B cell (primary cell): Measurements from ENCODE around the gene PRSS56. TPM values are rescaled to one million over a fixed set of nuclear protein-coding genes. Genes with fewer than 3 reads are reported as not detected.

Experiments
- ATAC-seq: fragments of 200-7000 bp; cut with Tn5 transposase; one replicate; pipeline ENCODE4 v1.10.0; 2021; ENCODE audit warnings: low read depth, mild to moderate bottlenecking, moderate number of reproducible peaks, moderate library complexity
- CTCF ChIA-PET: fragments of 350-600 bp; sonication (Branson Sonifier 250); formaldehyde crosslinking; loops from one replicate; lab custom pipeline; 2021; ENCODE audit warnings: antibody characterized with exemption, inconsistent platforms; lab: Charles Lee
- POLR2A ChIA-PET: fragments of 350-600 bp; sonication (Branson Sonifier 250); formaldehyde crosslinking; loops from one replicate; lab custom pipeline; 2021; ENCODE audit warnings: antibody characterized with exemption; lab: Charles Lee
- DNase-seq: peaks from one replicate; pipeline ENCODE4 v3.0.0; 2013
- H2AFZ ChIP-seq: 2 replicates; pipeline ENCODE4 v1.6.1; 2012; ENCODE audit warnings: mild to moderate bottlenecking, low read depth, low read length; ENCODE audit not compliant: insufficient read depth, poor library complexity, severe bottlenecking
- H3K27ac ChIP-seq, 2 donors: 1 replicate in 1 of 2; 2 replicates in 1 of 2; pipeline ENCODE4 v1.5.1; 2012 to 2013; ENCODE audit warnings: low read length in 2 of 2, mild to moderate bottlenecking in 2 of 2, moderate library complexity in 1 of 2
- H3K27me3 ChIP-seq, 4 experiments: fragments of 200-600 bp in 1 of 4; sonication (generic) in 1 of 4; replicated peaks in 1 of 4; 1 replicate in 2 of 4; 2 replicates in 2 of 4; pipeline versions ENCODE4 v1.6.1 to v1.7.0; 2013 to 2016; ENCODE audit warnings: low read length in 3 of 4, mild to moderate bottlenecking in 2 of 4, mixed read lengths in 1 of 4, moderate library complexity in 1 of 4; ENCODE audit not compliant: insufficient read depth in 4 of 4, control insufficient read depth in 3 of 4; ENCODE audit errors: control extremely low read depth in 1 of 4
- H3K36me3 ChIP-seq, 2 experiments: replicated peaks in 1 of 2; 1 replicate in 1 of 2; 2 replicates in 1 of 2; pipeline versions ENCODE4 v1.6.1 to v1.7.1; 2013; ENCODE audit warnings: low read length in 1 of 2; ENCODE audit not compliant: insufficient read depth in 2 of 2, control insufficient read depth in 1 of 2; ENCODE audit errors: control extremely low read depth in 1 of 2, extremely low read depth in 1 of 2
- H3K4me1 ChIP-seq, 2 donors: fragments of 200-600 bp in 1 of 2; sonication (generic) in 1 of 2; 1 replicate in 1 of 2; 2 replicates in 1 of 2; pipeline versions ENCODE4 v1.5.1 to v1.6.1; 2013 to 2017; ENCODE audit warnings: low read length in 2 of 2; ENCODE audit not compliant: control insufficient read depth in 2 of 2, insufficient read depth in 2 of 2
- H3K4me2 ChIP-seq: replicated peaks from 2 replicates; pipeline ENCODE3; 2012; ENCODE audit warnings: mild to moderate bottlenecking, low read depth, low read length; ENCODE audit not compliant: poor library complexity, severe bottlenecking
- H3K4me3 ChIP-seq, 5 experiments: fragments of 200-600 bp in 1 of 5; sonication (generic) in 1 of 5; 1 replicate in 3 of 5; 2 replicates in 2 of 5; pipeline versions ENCODE4 v1.5.1 to v1.7.0; 2011 to 2016; ENCODE audit warnings: low read length in 4 of 5, mild to moderate bottlenecking in 4 of 5, low read depth in 2 of 5, control low read depth in 1 of 5, moderate library complexity in 1 of 5; ENCODE audit not compliant: insufficient read depth in 1 of 5; ENCODE audit errors: control extremely low read depth in 1 of 5, extremely low read depth in 1 of 5
- H3K79me2 ChIP-seq: fragments of 200-600 bp; sonication (generic); one replicate; pipeline ENCODE4 v1.6.0; 2016; ENCODE audit warnings: low read length; ENCODE audit not compliant: control insufficient read depth, insufficient read depth
- H3K9ac ChIP-seq: fragments of 200-600 bp; sonication (generic); 2 replicates; pipeline ENCODE4 v1.6.1; 2017; ENCODE audit warnings: mild to moderate bottlenecking, low read length, moderate library complexity
- H3K9me3 ChIP-seq, 3 donors: one replicate each; pipeline versions ENCODE4 v1.6.1 to v1.7.1; 2013; ENCODE audit warnings: low read length in 2 of 3; ENCODE audit not compliant: control insufficient read depth in 2 of 3, insufficient read depth in 1 of 3; ENCODE audit errors: control extremely low read depth in 1 of 3
- H4K20me1 ChIP-seq: 2 replicates; pipeline ENCODE4 v1.6.0; 2012; ENCODE audit warnings: mild to moderate bottlenecking, low read length; ENCODE audit not compliant: insufficient read depth, control insufficient read depth, poor library complexity, severe bottlenecking
- H3K27ac Mint-ChIP-seq: one replicate; pipeline ENCODE4 v1.8.0; 2021; ENCODE audit warnings: mixed read lengths
- H3K27me3 Mint-ChIP-seq: one replicate; pipeline ENCODE4 v1.8.0; 2021; ENCODE audit warnings: mixed read lengths
- H3K4me1 Mint-ChIP-seq: one replicate; pipeline ENCODE4 v1.8.0; 2021; ENCODE audit warnings: mixed read lengths
- H3K4me3 Mint-ChIP-seq: one replicate; pipeline ENCODE4 v1.8.0; 2021; ENCODE audit warnings: mixed read lengths
- H3K9me3 Mint-ChIP-seq: one replicate; pipeline ENCODE4 v1.8.0; 2022; ENCODE audit warnings: mixed read lengths; ENCODE audit not compliant: insufficient read depth
- EZH2 ChIP-seq: IDR thresholded peaks from 2 replicates; pipeline ENCODE4 v1.6.1; 2012; ENCODE audit warnings: borderline replicate concordance, low read depth, mild to moderate bottlenecking, moderate library complexity, low read length; ENCODE audit not compliant: insufficient read depth, poor library complexity, severe bottlenecking
- WGBS: methylation state at CpG from one replicate; pipeline ENCODE4 v1.1.5; 2013; ENCODE audit warnings: missing lambda C conversion rate; ENCODE audit not compliant: insufficient coverage; 5-methylcytosine and 5-hydroxymethylcytosine counted together
- intact Hi-C: fragments of 100-400 bp; cut with micrococcal nuclease; formaldehyde crosslinking; loops from one replicate; pipeline ENCODE4 v1.10.0; 2022
- polyA plus RNA-seq: library from polyadenylated mRNA; depleted of rRNA; stranded (reverse); fragments of >200 nt; gene quantifications from 2 replicates; pipeline ENCODE4 v1.2.3, GENCODE V29; 2012
- total RNA-seq, 2 donors: library from RNA; stranded (reverse); fragments of 120-200 nt in 1 of 2; gene quantifications; 1 replicate in 1 of 2; 2 replicates in 1 of 2; pipeline versions ENCODE4 v1.2.3 to v1.2.4, GENCODE V29; 2013 to 2022
- TF ChIP-seq, protein P1 (sequence below): fragments of 200-600 bp; IDR thresholded peaks from one replicate; pipeline ENCODE4 v1.8.0; 2022; ENCODE audit warnings: antibody characterized with exemption, mild to moderate bottlenecking

PRSS56 gene
- total and polyA plus RNA-seq, 2 donors (not counting 1 experiment from before 2014, with no cell fraction given) = not detected

GRCh38 chr2:232528746-232529460 is 8.7 kb downstream of the PRSS56 start:
- H3K27ac Mint-ChIP-seq = no peak overlapping the region
- Histone ChIP-seq H3K27ac (no peak overlapping the region), H4K20me1 (no peaks in the 10 kb centered on the region), H3K4me1 (peaks cover 7% of the 10 kb centered on the region in 2 donors), H3K36me3 (no peaks in the 10 kb centered on the region), H3K9me3 (peaks cover 0 to 4% (median 0%) of the 10 kb centered on the region in 3 donors), H2AFZ (no peak overlapping the region), H3K79me2 (no peaks in the 10 kb centered on the region), H3K27me3 (peaks cover 0 to 18% (median 9%) of the 10 kb centered on the region in 4 experiments), H3K4me2 (no peak overlapping the region), H3K9ac (no peak overlapping the region), H3K4me3 (no peak overlapping the region)
- 60% methylated on average over 9 of the region's 11 CpGs for WGBS
- peaks cover 6% of the 10 kb centered on the region for H3K4me1 Mint-ChIP-seq
- peaks cover 40% of the 10 kb centered on the region for H3K27me3 Mint-ChIP-seq
- no peaks in the 10 kb centered on the region for H3K9me3 Mint-ChIP-seq
- CTCF ChIA-PET = no interaction called here
- H3K4me3 Mint-ChIP-seq = no peak overlapping the region
- ATAC-seq (no peak), DNase-seq (no peak)
- TF ChIP-seq, protein P1, sequence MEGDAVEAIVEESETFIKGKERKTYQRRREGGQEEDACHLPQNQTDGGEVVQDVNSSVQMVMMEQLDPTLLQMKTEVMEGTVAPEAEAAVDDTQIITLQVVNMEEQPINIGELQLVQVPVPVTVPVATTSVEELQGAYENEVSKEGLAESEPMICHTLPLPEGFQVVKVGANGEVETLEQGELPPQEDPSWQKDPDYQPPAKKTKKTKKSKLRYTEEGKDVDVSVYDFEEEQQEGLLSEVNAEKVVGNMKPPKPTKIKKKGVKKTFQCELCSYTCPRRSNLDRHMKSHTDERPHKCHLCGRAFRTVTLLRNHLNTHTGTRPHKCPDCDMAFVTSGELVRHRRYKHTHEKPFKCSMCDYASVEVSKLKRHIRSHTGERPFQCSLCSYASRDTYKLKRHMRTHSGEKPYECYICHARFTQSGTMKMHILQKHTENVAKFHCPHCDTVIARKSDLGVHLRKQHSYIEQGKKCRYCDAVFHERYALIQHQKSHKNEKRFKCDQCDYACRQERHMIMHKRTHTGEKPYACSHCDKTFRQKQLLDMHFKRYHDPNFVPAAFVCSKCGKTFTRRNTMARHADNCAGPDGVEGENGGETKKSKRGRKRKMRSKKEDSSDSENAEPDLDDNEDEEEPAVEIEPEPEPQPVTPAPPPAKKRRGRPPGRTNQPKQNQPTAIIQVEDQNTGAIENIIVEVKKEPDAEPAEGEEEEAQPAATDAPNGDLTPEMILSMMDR = no peak
- no peak for TF ChIP-seq EZH2
- POLR2A ChIA-PET = no interaction called here
- intact Hi-C loops = no loop called here

DNA sequence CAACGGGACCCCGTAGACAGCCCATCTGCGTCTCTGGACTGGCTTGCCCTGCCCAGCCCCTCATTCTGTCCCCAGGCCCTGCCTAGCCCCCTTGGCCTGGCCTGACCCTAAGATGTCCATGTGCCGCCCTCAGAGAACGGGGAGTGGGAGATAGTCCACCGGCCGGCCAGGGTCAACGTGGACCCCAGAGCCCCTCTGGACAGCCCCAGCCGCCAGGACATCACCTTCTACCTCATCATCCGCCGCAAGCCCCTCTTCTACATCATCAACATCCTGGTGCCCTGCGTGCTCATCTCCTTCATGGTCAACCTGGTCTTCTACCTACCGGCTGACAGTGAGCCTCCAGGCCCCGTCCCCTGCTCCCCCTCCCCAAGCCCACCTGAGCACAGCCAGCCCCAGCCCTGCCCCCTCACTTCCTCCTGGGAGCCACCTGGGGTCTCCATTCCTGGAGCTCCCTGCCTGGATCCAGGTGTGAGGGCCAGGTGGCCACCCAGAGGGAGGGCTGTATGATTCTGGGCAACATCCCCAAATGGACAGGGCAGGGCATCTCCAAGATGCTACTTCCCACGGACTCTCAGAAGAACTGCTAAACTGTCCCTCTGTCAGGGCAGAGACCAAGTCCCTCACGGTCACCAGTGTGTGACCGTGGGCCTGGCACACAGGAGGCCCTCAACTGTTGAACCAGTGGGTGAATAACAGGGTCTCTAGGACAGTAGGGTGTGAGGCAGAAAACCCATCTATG is 9.8 kb downstream of the PRSS56 start:
- H3K27me3 Mint-ChIP-seq = peaks cover 38% of the 10 kb centered on the region
- ATAC-seq (no peak), DNase-seq (no peak)
- Histone ChIP-seq H3K4me1 (no peaks in the 10 kb centered on the region), H2AFZ (no peak overlapping the region), H3K27me3 (peaks cover 0 to 9% (median 3%) of the 10 kb centered on the region in 4 experiments), H3K4me2 (no peak overlapping the region), H3K27ac (no peak overlapping the region), H3K9ac (no peak overlapping the region), H3K4me3 (no peak overlapping the region), H3K9me3 (no peaks in the 10 kb centered on the region), H4K20me1 (no peaks in the 10 kb centered on the region), H3K79me2 (no peaks in the 10 kb centered on the region), H3K36me3 (no peaks in the 10 kb centered on the region)
- H3K4me3 Mint-ChIP-seq = no peak overlapping the region
- POLR2A ChIA-PET = no interaction called here
- H3K9me3 Mint-ChIP-seq = no peaks in the 10 kb centered on the region
- intact Hi-C loops = no loop called here
- CTCF ChIA-PET = no interaction called here
- H3K27ac Mint-ChIP-seq = no peak overlapping the region
- TF ChIP-seq, protein P1 = no peak
- TF ChIP-seq EZH2 = no peak
- WGBS = 87% methylated on average over 17 of the region's 17 CpGs
- H3K4me1 Mint-ChIP-seq = peaks cover 2% of the 10 kb centered on the region
